ENCODE measurements around the gene PITX1.
"Not testable (repeated sequence)": the region's sequence is repeated elsewhere in the genome, so short reads cannot be mapped to it uniquely, and the experiment has no call there.

PITX1 gene

GRCh38 chr5:135008981-135009735 is 24.9 kb downstream of the PITX1 start:
- no peak for DNase-seq

DNA sequence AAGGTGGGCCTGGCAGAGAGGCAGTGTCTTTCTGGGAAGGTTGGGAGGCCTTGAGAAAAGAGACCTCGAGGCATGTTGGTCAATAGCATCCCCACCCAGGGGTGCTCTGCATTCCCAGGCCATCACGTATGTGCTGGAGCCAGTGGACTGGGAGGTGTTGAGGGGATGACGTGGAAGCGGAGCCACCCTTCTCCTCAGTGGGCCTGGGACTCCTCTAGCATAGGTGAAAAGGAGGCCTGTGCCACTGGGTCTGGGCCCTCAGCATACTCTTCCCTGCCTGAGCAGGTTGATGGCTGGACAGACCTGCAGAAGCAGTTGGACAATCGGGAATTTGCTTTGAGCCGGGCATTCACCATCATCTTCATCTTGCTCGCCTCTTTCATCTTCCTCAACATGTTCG is 25.5 kb downstream of the PITX1 start:
- DNase-seq, result no peak

DNA sequence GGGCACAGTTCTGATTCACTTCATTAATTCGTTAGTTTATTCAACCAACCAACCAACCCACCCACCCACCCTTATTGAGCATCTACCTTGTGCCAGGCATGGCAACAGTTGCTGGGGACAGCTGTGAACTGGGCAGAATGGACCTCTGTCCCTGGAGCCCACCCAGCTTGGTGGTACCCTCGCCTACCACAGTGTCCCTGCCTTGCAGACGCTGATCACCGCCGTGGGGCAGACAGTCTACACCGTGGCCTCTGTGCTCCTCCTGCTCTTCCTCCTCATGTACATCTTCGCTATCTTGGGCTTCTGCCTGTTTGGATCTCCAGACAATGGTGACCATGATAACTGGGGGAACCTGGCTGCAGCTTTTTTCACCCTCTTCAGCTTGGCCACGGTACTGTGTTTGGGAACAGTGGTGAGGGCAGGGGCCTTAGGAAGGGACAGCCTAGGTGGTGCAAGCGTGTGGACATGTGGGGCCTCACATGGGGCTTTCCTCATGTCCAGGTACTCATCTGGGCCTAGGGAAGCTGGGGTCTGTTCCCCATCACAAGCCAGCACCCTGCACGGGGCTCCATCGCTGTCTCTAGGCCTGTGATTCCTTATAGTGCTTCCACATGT is 26.2 kb downstream of the PITX1 start:
- DNase-seq, result no peak

- DNase-seq, result no peak
Measured at GRCh38 chr5:135007305-135007704, 26.7 kb downstream of the PITX1 start.

GRCh38 chr5:135005076-135005475 is 29.0 kb downstream of the PITX1 start:
- DNase-seq, result no peak

DNA sequence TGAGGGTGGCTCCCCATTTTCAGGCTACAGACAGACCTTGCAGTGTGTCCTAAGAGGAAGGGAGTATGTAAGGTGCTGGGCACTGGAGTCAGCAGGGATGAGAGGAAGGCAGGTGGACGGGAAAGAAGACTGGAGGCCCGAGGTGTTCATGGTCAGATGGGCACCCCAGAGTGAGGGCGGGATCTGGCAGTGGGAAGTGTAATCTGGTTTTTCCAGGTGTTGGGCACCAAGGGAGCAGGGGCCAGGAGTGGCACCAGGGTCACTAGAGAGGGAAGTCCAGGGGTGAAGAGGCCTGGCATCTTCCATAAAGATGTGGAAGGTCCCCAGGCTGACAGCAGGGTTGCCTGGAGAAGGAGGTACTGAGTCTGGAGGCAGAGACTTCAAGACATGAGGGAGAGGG is 29.7 kb downstream of the PITX1 start:
- DNase-seq, result no peak

GRCh38 chr5:134998068-134998467 is 36.0 kb downstream of the PITX1 start:
- not testable (repeated sequence) for DNase-seq

- no peak for DNase-seq
Measured at GRCh38 chr5:134997015-134997414, 37.0 kb downstream of the PITX1 start.

DNA sequence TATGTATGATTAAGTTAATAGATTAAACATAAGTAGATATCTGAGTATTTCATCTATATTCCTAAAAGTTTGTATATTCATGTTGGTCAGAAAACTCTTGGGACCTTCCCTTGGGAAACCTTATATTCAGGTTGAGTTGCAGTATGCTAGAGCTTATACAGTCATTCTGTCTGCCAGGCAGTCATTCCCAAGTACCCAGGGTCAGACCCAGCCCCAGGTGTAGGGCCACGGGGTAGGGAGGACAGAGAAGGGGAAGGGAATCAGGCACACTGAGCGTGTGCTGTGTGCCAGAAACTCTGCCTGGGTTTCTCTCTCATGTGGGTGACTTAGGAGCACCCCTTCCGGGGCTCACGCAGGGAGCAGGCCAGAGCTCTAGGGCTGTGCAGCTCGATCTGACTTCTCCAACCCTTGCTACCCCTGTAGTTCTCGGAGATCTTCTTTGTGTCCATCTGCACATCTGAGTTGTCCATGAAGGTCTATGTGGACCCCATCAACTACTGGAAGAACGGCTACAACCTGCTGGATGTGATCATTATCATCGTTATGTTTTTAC is 38.1 kb downstream of the PITX1 start:
- no peak for DNase-seq

DNA sequence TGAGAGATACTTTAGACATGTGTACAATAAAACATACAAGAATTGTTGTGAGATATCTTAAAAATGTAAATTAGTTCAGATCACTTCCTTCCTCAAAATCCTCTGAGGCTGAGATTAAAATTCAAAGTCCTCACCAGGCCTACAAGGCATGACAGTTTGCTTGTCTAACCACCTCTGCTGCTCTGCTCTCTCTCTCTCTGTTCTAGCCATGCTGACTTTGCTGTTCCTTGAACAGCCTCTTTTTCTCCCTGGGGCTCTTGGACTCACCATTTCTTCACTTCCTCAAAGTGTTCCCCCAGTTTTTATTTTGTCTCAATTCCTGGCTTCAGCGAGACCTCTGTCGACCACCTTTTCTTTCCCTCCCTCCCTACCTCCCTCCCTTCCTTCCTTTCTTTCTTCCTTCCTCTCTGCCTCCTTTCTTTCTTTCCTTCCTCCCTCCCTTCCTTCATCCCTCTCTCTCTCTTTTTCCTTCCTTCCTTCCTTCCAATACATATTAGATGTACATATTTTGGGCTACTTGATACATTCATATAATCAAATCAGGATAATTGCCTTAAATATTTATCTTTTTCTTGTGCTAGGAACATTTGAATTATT is 39.4 kb downstream of the PITX1 start:
- DNase-seq, result no peak

- no peak for DNase-seq
Measured at GRCh38 chr5:134993161-134993560, 40.9 kb downstream of the PITX1 start.

- no peak for DNase-seq
Measured at GRCh38 chr5:134992148-134992547, 41.9 kb downstream of the PITX1 start.

DNA sequence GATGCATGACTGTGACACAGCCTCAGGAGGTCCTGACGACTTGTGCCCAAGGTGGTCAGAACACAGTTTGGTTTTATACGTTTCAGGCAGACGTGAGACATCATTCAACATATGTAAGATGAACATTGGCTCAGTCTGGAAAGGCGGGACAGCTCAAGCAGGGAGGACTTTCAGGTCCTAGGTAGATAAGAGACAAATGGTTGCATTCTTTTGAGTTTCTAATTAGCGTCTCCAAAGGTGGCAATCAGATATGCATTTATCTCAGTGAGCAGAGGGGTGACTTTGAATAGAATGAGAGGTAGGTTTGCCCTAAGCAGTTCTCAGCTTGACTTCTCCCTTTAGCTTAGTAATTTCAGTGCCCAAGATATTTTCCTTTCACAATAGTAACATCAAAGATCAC is 43.8 kb downstream of the PITX1 start:
- not testable (repeated sequence) for DNase-seq

DNA sequence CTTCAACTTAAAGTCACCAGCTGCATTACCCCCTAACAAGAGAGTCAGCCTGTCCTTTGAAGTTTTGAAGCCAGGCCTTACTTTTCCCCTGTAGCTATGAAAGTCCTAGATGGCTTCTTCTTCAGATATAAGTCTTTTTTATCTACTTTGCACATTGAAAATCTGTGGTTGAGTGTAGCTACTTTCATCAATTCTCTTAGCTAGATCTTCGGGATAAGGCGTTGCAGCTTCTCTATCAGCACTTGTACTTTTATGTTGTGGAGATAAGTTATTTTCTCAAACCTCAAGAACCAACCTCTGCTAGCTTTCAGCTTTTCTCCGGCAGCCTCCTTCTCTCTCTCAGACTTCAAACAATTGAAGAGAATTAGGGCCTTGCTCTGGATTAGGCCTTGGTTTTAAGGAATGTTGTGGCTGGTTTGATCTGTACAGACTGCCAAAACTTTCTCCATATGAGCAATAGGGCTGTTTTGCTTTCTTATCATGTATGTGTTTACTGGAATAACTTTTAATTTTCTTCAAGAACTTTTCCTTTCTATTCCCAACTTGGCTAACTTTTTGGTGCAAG is 44.7 kb downstream of the PITX1 start:
- DNase-seq, result no peak

GRCh38 chr5:134982230-134982629 is 51.8 kb downstream of the PITX1 start:
- no peak for DNase-seq

DNA sequence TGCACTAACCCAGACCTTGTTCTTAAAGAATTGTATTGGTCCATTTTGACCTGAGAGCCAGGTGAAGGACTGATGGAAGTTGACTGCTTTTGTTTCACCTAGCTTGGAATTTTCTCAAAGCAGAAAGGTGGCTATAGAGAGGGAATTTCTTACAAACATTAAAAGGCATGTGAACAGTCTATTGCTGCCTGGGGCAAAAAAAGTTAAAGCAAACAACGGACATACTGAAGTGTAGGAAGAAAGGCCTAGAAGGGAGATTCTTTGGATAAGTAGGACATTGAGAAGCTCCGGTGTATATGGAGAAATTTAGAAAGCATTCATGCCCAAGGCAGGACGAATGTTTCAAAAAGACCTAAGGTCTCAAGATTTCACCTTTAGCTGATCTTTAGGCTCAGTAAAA is 54.6 kb downstream of the PITX1 start:
- no peak for DNase-seq

Data from DMS79 (cell line).